BLaER1 treated with 17β-estradiol and CSF1 and Interleukin-3, amounts not matched to agents 10 nM and 100 nM (cell line): ENCODE results near the gene PHF19.

ENCODE experiments used
- H3K27ac ChIP-seq, 11 experiments: shearing (Covaris generic); formaldehyde crosslinking; 2 replicates each; pipeline ENCODE4 v1.8.1; 2022
- H3K27me3 ChIP-seq, 11 experiments: shearing (Covaris generic); formaldehyde crosslinking; 2 replicates each; pipeline ENCODE4 v1.8.1; 2022
- H3K36me3 ChIP-seq, 11 experiments: shearing (Covaris generic); formaldehyde crosslinking; 2 replicates each; pipeline ENCODE4 v1.8.1; 2022
- H3K4me1 ChIP-seq, 10 experiments: shearing (Covaris generic); formaldehyde crosslinking; 2 replicates each; pipeline ENCODE4 v1.8.1; 2022
- H3K4me2 ChIP-seq, 11 experiments: shearing (Covaris generic); formaldehyde crosslinking; 2 replicates each; pipeline ENCODE4 v1.8.1; 2022
- H3K4me3 ChIP-seq, 10 experiments: shearing (Covaris generic); formaldehyde crosslinking; 2 replicates each; pipeline ENCODE4 v1.8.1; 2022
- H3K9ac ChIP-seq, 11 experiments: shearing (Covaris generic); formaldehyde crosslinking; 2 replicates each; pipeline ENCODE4 v1.8.1; 2022
- H3K9me3 ChIP-seq, 11 experiments: shearing (Covaris generic); formaldehyde crosslinking; replicated peaks in 1 of 11; 2 replicates each; pipeline ENCODE4 v1.8.1; 2022
- H4K20me1 ChIP-seq, 11 experiments: shearing (Covaris generic); formaldehyde crosslinking; 2 replicates each; pipeline ENCODE4 v1.8.1; 2022
- Cebpa-rat ChIP-seq, 11 experiments: shearing (Covaris generic); IDR thresholded peaks; 2 replicates each; pipeline ENCODE4 v1.8.1; 2022

Gene PHF19

DNA sequence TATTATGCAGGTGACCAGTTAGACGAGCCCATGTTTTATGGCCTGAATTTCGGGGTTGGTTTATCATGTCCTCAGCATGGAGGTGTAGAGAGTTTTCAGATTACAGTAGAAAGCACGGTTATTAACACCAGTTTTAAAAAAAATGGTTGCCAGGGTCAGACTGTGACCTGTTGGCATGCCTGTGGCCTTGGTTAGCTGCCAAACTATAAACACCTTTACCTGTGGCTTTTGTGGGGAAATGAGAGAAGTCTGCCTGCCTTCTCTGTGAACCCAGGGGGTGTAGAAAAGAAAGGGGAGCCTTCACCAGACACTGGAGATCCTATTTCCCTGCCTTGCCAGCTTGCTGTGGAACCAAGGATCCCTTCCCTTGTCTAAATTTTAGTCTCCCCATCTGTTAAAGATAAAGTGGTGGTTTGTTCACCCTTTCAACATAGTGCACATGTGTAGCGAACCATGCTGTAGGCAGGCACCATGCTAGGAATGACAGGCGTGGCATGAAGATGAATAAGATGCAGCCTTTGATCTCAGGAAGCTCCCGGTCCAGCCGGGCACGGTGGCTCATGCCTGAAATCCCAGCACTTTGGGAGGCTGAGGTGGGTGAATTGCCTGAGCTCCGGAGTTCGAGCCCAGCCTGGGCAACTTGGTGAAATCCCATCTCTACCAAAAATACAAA, 6.1 kb upstream of the PHF19 start:
- no peak overlapping the region for H3K4me3 ChIP-seq
- peak overlapping the region in 9 of 11 experiments; percentile 12 to 63 (median 48); a peak in 17 of 22 replicates for H3K4me2 ChIP-seq
- no peaks in the 10 kb centered on the region for H4K20me1 ChIP-seq
- TF ChIP-seq Cebpa-rat (IDR thresholded peaks at IDR 0.05): no peak
- H3K9me3 ChIP-seq: 0 out of 22 replicates have a peak, but pooled peaks cover 0 to 6% (median 0%) of the 10 kb centered on the region in 11 experiments
- peak overlapping the region in 2 of 11 experiments; percentile 25 to 30; a peak in 2 of 22 replicates for H3K27ac ChIP-seq
- no peaks in the 10 kb centered on the region for H3K27me3 ChIP-seq
- H3K9ac ChIP-seq: no peak overlapping the region
- H3K4me1 ChIP-seq: peaks cover 19 to 98% (median 83%) of the 10 kb centered on the region in 10 experiments
- H3K36me3 ChIP-seq: no peaks in the 10 kb centered on the region

DNA sequence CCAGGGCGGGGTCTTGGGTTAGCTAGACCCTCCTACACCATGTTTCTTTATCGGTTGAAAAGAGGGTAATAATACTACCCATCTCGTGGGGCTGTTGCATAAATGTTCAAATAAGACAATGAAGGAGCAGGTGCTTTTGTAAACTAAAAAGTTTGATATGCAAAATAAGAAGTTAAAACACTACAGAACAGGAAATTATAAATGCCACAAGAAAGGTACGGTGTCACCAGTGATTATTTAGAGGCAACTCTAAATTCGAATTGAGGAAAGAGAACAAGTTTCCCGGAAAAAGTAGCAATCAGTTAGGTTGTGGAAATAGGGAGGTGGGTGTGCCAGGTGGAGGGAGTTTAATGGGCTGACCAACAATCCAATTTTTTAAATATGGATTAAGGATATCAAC, 2.5 kb upstream of the PHF19 start:
- H3K27ac ChIP-seq: no peak overlapping the region
- H3K4me2 ChIP-seq: peak overlapping the region in 9 of 11 experiments; percentile 81 to 97 (median 91); a peak in 16 of 22 replicates
- H3K9me3 ChIP-seq: 0 out of 22 replicates have a peak, but pooled peaks cover 0 to 6% (median 0%) of the 10 kb centered on the region in 11 experiments
- no peaks in the 10 kb centered on the region for H3K27me3 ChIP-seq
- no peaks in the 10 kb centered on the region for H4K20me1 ChIP-seq
- H3K36me3 ChIP-seq: peaks cover 0 to 11% (median 4%) of the 10 kb centered on the region in 11 experiments; a peak in 16 of 22 replicates
- peaks cover 30 to 87% (median 70%) of the 10 kb centered on the region in 10 experiments for H3K4me1 ChIP-seq
- no peak overlapping the region for H3K4me3 ChIP-seq
- 0 out of 22 replicates have a peak overlapping the region, but pooled peaks of 1 of the 11 experiments have one; percentile 91 for H3K9ac ChIP-seq
- no peak for TF ChIP-seq Cebpa-rat (IDR thresholded peaks at IDR 0.05)

DNA sequence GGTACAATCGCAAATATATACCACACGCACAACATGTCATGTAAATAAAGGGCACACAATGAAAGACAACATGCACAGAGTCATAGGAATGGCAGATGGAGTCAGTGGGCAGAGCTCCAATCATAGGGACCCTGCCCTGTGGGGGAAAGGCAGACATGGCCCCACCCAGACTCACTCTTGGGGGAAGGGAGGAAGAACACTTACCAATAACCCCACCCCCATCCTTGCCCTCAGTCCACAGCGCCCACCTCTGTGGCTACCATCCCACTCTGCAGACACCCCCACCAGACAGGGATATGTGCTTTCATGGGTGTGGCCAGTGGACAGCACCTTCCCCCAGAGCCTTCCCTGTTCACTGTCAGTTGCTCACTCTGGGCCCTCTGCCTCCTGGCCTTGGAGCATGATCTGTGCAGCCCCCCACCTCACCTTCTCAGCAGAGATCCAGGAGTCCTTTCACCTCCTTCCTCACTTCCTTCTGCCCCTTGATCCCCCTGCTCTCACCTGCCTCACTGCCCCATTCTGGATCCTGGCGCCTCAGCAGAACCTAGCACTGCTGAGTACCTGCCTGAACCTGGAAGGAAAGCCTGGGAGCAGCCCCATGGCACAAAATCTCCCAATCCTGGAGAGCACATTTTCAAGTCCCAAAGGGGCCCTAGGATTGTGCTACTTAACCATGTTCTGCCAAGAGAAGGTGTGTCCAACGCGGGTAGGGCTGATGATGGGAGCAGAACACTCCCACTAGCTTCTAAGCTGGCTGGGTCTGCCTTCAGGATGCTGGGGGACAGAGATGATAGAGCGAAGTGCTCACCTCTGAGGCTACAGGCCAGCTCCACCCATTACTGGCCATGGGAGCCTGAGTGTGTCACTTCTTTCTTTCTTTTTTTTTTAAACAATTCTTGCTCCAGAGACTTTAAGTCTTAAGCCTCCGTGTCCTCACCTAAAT, 1.5 kb upstream of the PHF19 start:
- H3K9me3 ChIP-seq: 0 out of 22 replicates have a peak, but pooled peaks cover 0 to 6% (median 0%) of the 10 kb centered on the region in 11 experiments
- H3K4me3 ChIP-seq: peak overlapping the region; percentile 63 to 81 (median 72); a peak in 19 of 20 replicates
- no peaks in the 10 kb centered on the region for H3K27me3 ChIP-seq
- peak overlapping the region; percentile 81 to 97 (median 92) for H3K4me2 ChIP-seq
- H3K4me1 ChIP-seq: peaks cover 32 to 88% (median 71%) of the 10 kb centered on the region in 10 experiments
- no peak for TF ChIP-seq Cebpa-rat (IDR thresholded peaks at IDR 0.05)
- peak overlapping the region; percentile 79 to 96 (median 91) for H3K9ac ChIP-seq
- peak overlapping the region; percentile 61 to 98 (median 95); a peak in 19 of 22 replicates for H3K27ac ChIP-seq
- H3K36me3 ChIP-seq: peaks cover 10 to 21% (median 14%) of the 10 kb centered on the region in 11 experiments; a peak in 21 of 22 replicates
- no peaks in the 10 kb centered on the region for H4K20me1 ChIP-seq

DNA sequence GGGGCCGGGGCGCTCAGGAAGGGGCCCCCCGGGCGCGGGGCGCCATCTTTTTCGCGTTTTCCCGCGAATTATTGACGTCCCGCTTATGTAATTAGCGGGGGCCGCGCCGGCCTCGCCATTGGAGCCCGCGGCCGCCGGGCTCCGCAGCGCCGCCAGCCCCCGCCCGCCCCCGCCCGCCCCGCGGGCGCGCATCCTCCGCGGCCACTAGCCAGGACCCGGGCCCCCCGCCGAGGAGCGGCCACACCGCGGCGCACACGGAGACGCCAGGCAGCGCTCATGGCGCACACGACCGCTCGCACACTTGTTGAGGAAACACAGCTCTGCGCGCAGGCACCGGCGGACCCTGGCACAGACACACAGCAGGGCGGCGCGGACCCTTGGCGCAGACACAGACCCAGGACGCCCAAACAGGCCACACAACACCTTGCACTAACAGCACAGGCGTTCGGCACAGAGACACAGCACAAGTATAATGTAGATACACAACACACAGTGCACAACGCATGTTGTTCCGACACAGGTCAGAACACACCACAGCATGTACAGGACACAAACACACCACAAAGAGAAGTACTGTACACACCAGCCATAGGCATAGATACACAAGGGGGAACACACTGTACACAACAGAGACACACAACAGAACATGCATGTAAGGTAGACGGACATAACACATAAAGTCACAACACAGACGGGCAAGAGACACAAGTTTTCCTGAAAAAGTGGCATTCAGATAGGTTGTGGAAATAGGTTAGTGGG, 467 bp upstream of the PHF19 start:
- TF ChIP-seq Cebpa-rat (IDR thresholded peaks at IDR 0.05): no peak
- H3K27me3 ChIP-seq: no peaks in the 10 kb centered on the region
- peak overlapping the region; percentile 81 to 97 (median 92) for H3K4me2 ChIP-seq
- peak overlapping the region; percentile 61 to 98 (median 95); a peak in 21 of 22 replicates for H3K27ac ChIP-seq
- H3K9ac ChIP-seq: peak overlapping the region; percentile 79 to 96 (median 92)
- 0 out of 22 replicates have a peak, but pooled peaks cover 0 to 6% (median 0%) of the 10 kb centered on the region in 11 experiments for H3K9me3 ChIP-seq
- peaks cover 32 to 85% (median 67%) of the 10 kb centered on the region in 10 experiments for H3K4me1 ChIP-seq
- H4K20me1 ChIP-seq: no peaks in the 10 kb centered on the region
- H3K4me3 ChIP-seq: peak overlapping the region; percentile 63 to 81 (median 72)
- H3K36me3 ChIP-seq: peaks cover 18 to 31% (median 24%) of the 10 kb centered on the region in 11 experiments; a peak in 21 of 22 replicates

DNA sequence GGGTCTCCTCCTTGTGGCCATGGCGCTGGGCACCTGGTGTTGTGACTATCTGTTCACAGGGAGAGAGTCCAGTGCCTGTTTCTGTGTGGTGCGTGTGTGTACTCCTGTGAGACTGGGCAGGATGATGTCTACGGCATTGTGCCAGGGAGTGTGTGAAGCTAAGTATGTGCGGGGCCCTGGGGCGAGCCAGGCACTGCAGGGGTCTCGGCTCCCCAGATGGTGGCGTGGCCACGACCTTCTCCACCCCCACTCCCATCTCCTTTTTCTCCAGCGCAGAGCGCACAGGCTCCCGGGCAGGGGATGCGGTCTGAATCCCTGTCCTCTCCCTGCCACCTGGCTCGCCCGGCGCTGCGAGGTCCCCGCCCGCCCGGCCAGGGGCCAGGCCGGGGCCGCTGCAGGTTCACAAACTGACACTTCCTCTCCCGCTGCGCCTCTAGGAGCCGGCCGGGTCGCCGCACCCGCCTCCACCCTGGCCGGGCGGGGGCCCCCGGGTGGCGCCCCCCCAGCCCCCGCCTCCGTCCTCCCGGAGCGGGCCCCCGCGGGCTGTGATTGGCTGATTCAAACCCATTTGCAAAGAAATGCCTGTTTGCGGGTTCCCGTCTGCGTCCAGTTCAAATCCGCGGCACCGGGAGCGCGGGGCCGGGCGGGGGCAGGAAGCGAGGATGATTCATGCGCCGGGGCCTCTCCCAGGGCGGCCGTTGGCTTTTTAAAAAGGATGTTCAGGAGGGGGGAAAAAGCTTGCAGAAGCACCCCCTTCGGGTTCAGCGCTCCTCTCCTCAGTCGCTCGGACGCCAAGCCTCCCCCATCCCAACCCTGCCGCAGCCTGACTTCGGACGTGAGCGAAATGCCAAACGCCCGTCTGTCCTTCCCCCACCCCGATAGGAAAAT, 790 bp downstream of the PHF19 start:
- Histone ChIP-seq H3K4me2 (peak overlapping the region; percentile 78 to 97 (median 89)), H3K9me3 (0 out of 22 replicates have a peak, but pooled peaks cover 0 to 3% (median 0%) of the 10 kb centered on the region in 11 experiments), H3K27me3 (no peaks in the 10 kb centered on the region), H3K9ac (peak overlapping the region; percentile 79 to 96 (median 92)), H3K4me3 (peak overlapping the region; percentile 63 to 81 (median 70)), H3K4me1 (peaks cover 32 to 72% (median 58%) of the 10 kb centered on the region in 10 experiments), H4K20me1 (no peaks in the 10 kb centered on the region), H3K27ac (peak overlapping the region; percentile 53 to 98 (median 95)), H3K36me3 (peaks cover 23 to 43% (median 35%) of the 10 kb centered on the region in 11 experiments; a peak in 21 of 22 replicates)
- TF ChIP-seq Cebpa-rat (IDR thresholded peaks at IDR 0.05): no peak

DNA sequence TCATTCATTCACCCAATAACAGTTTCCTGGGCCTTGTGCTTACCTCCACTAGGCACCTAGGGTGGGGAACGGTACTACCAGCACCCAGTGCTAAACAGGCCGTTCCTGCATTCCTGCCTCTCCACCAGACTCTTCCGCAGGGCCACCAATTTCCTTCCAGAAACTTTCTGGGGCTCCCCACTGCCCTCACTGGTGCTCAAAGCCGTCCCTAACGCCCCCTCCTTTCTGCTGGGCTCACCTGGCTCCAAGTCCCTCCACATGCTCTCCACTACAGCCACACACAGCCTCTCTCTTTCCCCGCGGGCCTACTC, 1.4 kb downstream of the PHF19 start:
- Histone ChIP-seq H4K20me1 (no peaks in the 10 kb centered on the region), H3K9ac (peak overlapping the region; percentile 79 to 96 (median 92)), H3K36me3 (peaks cover 23 to 47% (median 41%) of the 10 kb centered on the region in 11 experiments; a peak in 21 of 22 replicates), H3K4me1 (peaks cover 32 to 66% (median 54%) of the 10 kb centered on the region in 10 experiments), H3K4me3 (peak overlapping the region; percentile 63 to 81 (median 70)), H3K4me2 (peak overlapping the region; percentile 78 to 97 (median 89)), H3K27me3 (no peaks in the 10 kb centered on the region), H3K9me3 (no peaks in the 10 kb centered on the region), H3K27ac (peak overlapping the region; percentile 17 to 98 (median 95); a peak in 21 of 22 replicates)
- no peak for TF ChIP-seq Cebpa-rat (IDR thresholded peaks at IDR 0.05)

DNA sequence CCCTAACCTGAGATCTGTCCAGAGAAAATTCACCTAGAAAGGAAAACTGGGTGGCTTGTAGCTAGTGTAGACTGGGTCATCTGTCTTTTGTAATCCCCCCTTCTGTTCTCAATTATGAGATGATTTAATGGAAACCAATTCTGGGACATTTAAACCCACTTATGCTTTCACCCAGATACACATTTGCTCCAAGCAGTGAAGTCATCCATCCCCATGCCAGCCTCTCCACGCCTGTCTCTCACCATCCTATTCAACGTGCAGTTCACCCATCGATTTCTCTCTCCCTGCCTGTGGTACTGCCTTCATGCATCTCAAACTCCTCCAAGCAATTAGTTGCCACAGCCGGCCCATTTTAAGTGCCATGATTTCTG, 1.8 kb downstream of the PHF19 start:
- Histone ChIP-seq H4K20me1 (0 out of 22 replicates have a peak, but pooled peaks cover 0 to 2% (median 0%) of the 10 kb centered on the region in 11 experiments), H3K9ac (peak overlapping the region; percentile 79 to 96 (median 92); a peak in 19 of 22 replicates), H3K4me2 (peak overlapping the region; percentile 78 to 97 (median 89)), H3K36me3 (peaks cover 23 to 51% (median 45%) of the 10 kb centered on the region in 11 experiments; a peak in 21 of 22 replicates), H3K27me3 (no peaks in the 10 kb centered on the region), H3K9me3 (no peaks in the 10 kb centered on the region), H3K27ac (peak overlapping the region in 9 of 11 experiments; percentile 85 to 98 (median 95); a peak in 17 of 22 replicates), H3K4me1 (peaks cover 36 to 65% (median 58%) of the 10 kb centered on the region in 10 experiments), H3K4me3 (peak overlapping the region in 9 of 10 experiments; percentile 63 to 81 (median 71); a peak in 14 of 20 replicates)
- no peak for TF ChIP-seq Cebpa-rat (IDR thresholded peaks at IDR 0.05)
